Measurements from ENCODE around the gene ERVK3-1.

DNA sequence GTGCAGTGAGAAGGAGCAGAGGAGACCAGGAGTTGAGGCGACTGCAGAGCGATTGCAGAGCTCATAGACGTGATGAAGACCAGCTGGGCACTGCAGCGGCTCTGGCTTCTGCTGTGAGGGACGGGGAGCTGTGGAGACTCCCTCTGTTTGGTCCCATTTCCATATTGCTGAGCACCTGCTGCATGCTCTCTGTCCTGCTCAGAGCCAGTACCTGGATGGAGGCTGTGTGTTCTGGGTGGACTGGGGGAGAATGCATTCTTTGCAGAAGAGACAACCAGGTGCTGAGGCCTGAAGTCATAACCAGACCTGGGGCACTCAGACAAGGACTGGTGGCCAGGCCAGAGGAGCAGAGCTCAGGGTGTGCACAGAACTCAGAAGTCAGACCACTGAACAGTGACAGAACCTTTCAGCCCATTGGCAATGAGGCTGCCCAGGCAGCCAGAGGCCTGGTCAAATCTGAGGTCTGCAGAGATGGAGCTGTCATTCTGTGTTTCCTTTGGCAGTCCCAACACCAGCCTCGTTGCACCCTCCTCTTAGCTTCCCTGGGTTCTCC is 49.4 kb downstream of the ERVK3-1 start:
- TF ChIP-seq, protein P1, sequence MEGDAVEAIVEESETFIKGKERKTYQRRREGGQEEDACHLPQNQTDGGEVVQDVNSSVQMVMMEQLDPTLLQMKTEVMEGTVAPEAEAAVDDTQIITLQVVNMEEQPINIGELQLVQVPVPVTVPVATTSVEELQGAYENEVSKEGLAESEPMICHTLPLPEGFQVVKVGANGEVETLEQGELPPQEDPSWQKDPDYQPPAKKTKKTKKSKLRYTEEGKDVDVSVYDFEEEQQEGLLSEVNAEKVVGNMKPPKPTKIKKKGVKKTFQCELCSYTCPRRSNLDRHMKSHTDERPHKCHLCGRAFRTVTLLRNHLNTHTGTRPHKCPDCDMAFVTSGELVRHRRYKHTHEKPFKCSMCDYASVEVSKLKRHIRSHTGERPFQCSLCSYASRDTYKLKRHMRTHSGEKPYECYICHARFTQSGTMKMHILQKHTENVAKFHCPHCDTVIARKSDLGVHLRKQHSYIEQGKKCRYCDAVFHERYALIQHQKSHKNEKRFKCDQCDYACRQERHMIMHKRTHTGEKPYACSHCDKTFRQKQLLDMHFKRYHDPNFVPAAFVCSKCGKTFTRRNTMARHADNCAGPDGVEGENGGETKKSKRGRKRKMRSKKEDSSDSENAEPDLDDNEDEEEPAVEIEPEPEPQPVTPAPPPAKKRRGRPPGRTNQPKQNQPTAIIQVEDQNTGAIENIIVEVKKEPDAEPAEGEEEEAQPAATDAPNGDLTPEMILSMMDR (IDR thresholded peaks at IDR 0.05; ENCODE audit: poor library complexity) = no peak
- no peak for TF ChIP-seq EZH2 (IDR thresholded peaks at IDR 0.05; ENCODE audit: borderline replicate concordance)
